Measurements from ENCODE around the gene GRID1. TPM values are rescaled to one million over a fixed set of nuclear protein-coding genes. Genes with fewer than 3 reads are reported as not detected.

The GRID1 gene
- total RNA-seq, 1 experiment from 2014 or later: 0.07 TPM

DNA sequence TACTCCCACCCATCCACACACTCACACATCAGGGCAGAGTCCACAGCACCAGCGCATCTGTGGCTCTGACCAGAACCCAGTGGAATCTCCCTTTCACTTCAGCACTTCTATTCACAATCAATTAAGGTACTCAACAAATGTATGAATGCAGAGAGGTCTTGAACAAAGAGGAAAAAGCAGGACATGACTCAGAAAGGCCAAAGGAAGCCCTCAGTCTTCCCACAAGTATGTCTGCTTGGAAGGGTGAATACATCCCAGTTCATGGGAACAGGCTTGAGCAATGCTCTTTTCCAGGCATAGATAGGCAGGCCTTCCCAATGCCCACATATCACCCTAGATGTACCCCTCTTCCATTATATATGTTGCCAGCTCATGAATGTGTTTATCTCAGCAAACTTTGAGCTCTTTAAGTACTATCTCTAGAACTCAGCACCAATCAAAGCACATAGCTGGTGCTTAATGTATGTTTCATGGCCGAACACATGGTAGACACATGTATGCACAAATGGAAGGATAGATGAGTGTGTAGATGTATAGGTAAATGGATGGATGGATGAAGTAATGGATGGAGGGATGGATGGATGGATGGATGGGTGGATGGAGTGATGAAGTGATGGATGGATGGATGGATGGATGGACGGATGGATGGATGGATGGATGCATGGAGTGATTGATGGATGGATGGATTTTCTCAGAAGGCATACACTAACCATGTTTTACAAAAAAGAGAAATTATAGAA, 507.6 kb downstream of the GRID1 start:
- Histone ChIP-seq H4K20me1 (ENCODE audit: insufficient read depth, low read depth, low read length) (no peaks in the 10 kb centered on the region), H3K27ac (ENCODE audit: low read length) (no peak overlapping the region), H3K27me3 (ENCODE audit: low read length) (no peaks in the 10 kb centered on the region), H3K9ac (ENCODE audit: low read length) (no peak overlapping the region), H3K9me3 (ENCODE audit: low read length) (no peaks in the 10 kb centered on the region), H3K4me2 (ENCODE audit: low read depth, low read length, poor library complexity, severe bottlenecking) (no peak overlapping the region), H2AFZ (ENCODE audit: low read length) (no peak overlapping the region), H3K4me1 (ENCODE audit: low read length) (peaks cover 11% of the 10 kb centered on the region), H3K9me2 (replicated peaks; ENCODE audit: insufficient read depth, low read length) (no peaks in the 10 kb centered on the region), H3K36me3 (ENCODE audit: insufficient read depth, low read length) (no peaks in the 10 kb centered on the region), H3K4me3 (ENCODE audit: low read length) (no peak overlapping the region), H3K79me2 (ENCODE audit: low read length) (no peaks in the 10 kb centered on the region)
- no peak for DNase-seq

DNA sequence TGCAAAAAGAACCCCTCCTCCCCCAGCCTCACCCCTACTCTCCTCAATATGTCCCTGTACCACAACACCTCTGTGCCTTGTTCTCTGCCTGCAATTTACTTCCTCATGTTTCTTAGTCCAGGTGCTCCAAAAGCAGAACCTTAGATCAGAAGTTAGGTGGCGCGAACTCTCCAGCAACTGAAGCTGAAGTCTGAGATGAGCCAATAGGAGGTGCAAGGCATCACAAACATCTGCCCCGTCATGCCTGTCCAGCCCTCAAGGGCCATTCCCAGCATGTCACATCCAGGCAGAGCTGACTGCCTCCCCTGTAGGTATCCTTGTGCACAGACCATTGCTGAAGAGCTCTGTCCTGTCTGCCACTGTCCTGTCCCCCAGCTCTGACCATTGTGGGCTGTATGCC, 508.8 kb downstream of the GRID1 start:
- Histone ChIP-seq H3K27ac (ENCODE audit: low read length) (no peak overlapping the region), H4K20me1 (ENCODE audit: insufficient read depth, low read depth, low read length) (no peaks in the 10 kb centered on the region), H3K4me2 (ENCODE audit: low read depth, low read length, poor library complexity, severe bottlenecking) (no peak overlapping the region), H3K27me3 (ENCODE audit: low read length) (no peaks in the 10 kb centered on the region), H3K4me1 (ENCODE audit: low read length) (peaks cover 11% of the 10 kb centered on the region), H3K9me2 (replicated peaks; ENCODE audit: insufficient read depth, low read length) (no peaks in the 10 kb centered on the region), H3K9ac (ENCODE audit: low read length) (no peak overlapping the region), H2AFZ (ENCODE audit: low read length) (no peak overlapping the region), H3K4me3 (ENCODE audit: low read length) (no peak overlapping the region), H3K9me3 (ENCODE audit: low read length) (no peaks in the 10 kb centered on the region), H3K79me2 (ENCODE audit: low read length) (no peaks in the 10 kb centered on the region), H3K36me3 (ENCODE audit: insufficient read depth, low read length) (no peaks in the 10 kb centered on the region)
- DNase-seq: peak; percentile 46

DNA sequence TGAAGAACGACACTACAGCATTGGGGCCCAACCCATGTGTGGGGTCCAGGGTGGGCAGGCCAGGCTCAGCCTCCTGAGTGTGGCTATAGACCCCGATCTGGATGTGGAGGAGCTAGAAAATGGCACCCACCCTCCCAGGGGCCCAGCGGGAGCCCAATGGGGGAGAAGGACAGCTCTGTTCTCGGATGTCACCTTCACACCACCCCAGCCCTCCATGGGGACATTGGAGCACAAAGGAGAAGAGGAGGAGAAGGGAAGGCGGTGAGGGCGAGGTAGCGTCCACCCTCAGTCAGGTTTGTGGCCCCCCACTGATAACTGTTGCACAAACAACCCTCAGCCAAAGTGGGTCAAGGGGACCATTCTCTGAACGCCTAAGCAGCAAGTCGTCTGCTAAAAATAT, 509.3 kb downstream of the GRID1 start:
- no peak for DNase-seq
- H2AFZ ChIP-seq (ENCODE audit: low read length): no peak overlapping the region
- H3K79me2 ChIP-seq (ENCODE audit: low read length): no peaks in the 10 kb centered on the region
- no peak overlapping the region for H3K27ac ChIP-seq (ENCODE audit: low read length)
- H3K4me2 ChIP-seq (ENCODE audit: low read depth, low read length, poor library complexity, severe bottlenecking): no peak overlapping the region
- no peaks in the 10 kb centered on the region for H3K27me3 ChIP-seq (ENCODE audit: low read length)
- no peaks in the 10 kb centered on the region for H3K36me3 ChIP-seq (ENCODE audit: insufficient read depth, low read length)
- no peak overlapping the region for H3K9ac ChIP-seq (ENCODE audit: low read length)
- H3K4me1 ChIP-seq (ENCODE audit: low read length): peaks cover 11% of the 10 kb centered on the region
- H3K9me2 ChIP-seq (replicated peaks; ENCODE audit: insufficient read depth, low read length): no peaks in the 10 kb centered on the region
- no peak overlapping the region for H3K4me3 ChIP-seq (ENCODE audit: low read length)
- no peaks in the 10 kb centered on the region for H4K20me1 ChIP-seq (ENCODE audit: insufficient read depth, low read depth, low read length)
- no peaks in the 10 kb centered on the region for H3K9me3 ChIP-seq (ENCODE audit: low read length)

DNA sequence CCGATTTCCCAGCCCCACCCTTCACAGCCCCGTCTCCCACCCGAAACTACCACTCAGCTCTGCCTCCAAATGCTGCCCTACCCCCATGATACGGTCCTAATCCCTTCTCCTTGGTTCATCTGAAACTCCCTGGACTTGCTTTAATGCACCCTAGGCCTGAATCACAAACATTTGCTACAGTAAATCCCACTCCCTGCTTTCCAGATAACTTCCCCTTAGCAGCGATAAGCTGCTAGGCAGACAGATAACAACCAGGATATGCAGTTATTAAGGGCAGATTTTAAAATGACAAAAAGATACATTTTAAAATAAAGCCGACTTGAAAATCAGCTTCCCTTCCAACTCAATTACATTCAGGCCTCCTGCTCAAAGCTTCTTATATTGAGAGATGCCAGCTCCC, 514.7 kb downstream of the GRID1 start:
- no peaks in the 10 kb centered on the region for H3K9me2 ChIP-seq (replicated peaks; ENCODE audit: insufficient read depth, low read length)
- no peaks in the 10 kb centered on the region for H4K20me1 ChIP-seq (ENCODE audit: insufficient read depth, low read depth, low read length)
- H3K4me2 ChIP-seq (ENCODE audit: low read depth, low read length, poor library complexity, severe bottlenecking): no peak overlapping the region
- H3K4me3 ChIP-seq (ENCODE audit: low read length): no peak overlapping the region
- no peaks in the 10 kb centered on the region for H3K27me3 ChIP-seq (ENCODE audit: low read length)
- H3K36me3 ChIP-seq (ENCODE audit: insufficient read depth, low read length): no peaks in the 10 kb centered on the region
- no peak overlapping the region for H2AFZ ChIP-seq (ENCODE audit: low read length)
- H3K27ac ChIP-seq (ENCODE audit: low read length): no peak overlapping the region
- H3K9ac ChIP-seq (ENCODE audit: low read length): no peak overlapping the region
- H3K9me3 ChIP-seq (ENCODE audit: low read length): no peaks in the 10 kb centered on the region
- peaks cover 7% of the 10 kb centered on the region for H3K4me1 ChIP-seq (ENCODE audit: low read length)
- no peaks in the 10 kb centered on the region for H3K79me2 ChIP-seq (ENCODE audit: low read length)
- no peak for DNase-seq

DNA sequence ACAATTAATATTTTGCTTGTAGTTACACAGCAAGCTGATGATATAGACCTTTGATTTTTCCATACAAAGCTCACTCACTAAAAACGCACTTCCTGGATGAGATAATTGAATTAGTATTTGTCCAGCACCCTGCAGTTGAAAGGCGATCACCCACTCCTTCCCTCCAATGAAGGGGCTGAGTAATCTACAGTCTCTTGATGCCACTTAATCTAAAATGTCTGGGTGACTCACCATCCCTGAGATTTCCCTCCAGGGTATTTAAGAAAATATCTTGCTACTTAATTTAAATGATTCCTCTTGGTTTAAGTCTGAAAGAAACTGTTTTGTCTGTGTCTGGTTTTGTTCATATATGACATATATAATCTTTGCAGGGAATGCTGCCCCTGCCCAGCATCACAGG, 515.3 kb downstream of the GRID1 start:
- no peaks in the 10 kb centered on the region for H3K27me3 ChIP-seq (ENCODE audit: low read length)
- H3K27ac ChIP-seq (ENCODE audit: low read length): no peak overlapping the region
- H3K4me1 ChIP-seq (ENCODE audit: low read length): peaks cover 7% of the 10 kb centered on the region
- H3K79me2 ChIP-seq (ENCODE audit: low read length): no peaks in the 10 kb centered on the region
- DNase-seq: peak; percentile 48
- no peaks in the 10 kb centered on the region for H3K36me3 ChIP-seq (ENCODE audit: insufficient read depth, low read length)
- H3K4me3 ChIP-seq (ENCODE audit: low read length): no peak overlapping the region
- no peaks in the 10 kb centered on the region for H3K9me3 ChIP-seq (ENCODE audit: low read length)
- no peak overlapping the region for H3K4me2 ChIP-seq (ENCODE audit: low read depth, low read length, poor library complexity, severe bottlenecking)
- no peak overlapping the region for H2AFZ ChIP-seq (ENCODE audit: low read length)
- no peak overlapping the region for H3K9ac ChIP-seq (ENCODE audit: low read length)
- no peaks in the 10 kb centered on the region for H3K9me2 ChIP-seq (replicated peaks; ENCODE audit: insufficient read depth, low read length)
- H4K20me1 ChIP-seq (ENCODE audit: insufficient read depth, low read depth, low read length): no peaks in the 10 kb centered on the region

DNA sequence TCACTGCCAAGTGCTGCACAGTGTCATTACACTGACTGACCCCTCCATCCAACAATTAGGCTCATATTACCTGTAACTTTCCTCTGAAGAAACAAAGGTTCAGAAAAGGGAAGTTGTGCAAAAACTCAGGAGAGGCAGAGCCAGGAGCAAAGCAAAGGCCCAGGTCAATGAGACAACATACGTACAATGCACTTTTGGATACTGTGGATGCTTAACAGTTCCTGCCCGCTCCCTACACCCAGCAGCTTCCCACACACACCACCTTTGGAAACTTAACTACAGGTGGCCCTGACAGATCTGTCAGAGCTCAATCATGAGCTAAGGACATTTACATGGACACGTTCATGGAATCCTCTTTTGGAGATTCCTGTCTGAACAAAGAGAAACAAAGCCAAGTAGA, 515.9 kb downstream of the GRID1 start:
- Histone ChIP-seq H2AFZ (ENCODE audit: low read length) (no peak overlapping the region), H3K27ac (ENCODE audit: low read length) (no peak overlapping the region), H3K79me2 (ENCODE audit: low read length) (no peaks in the 10 kb centered on the region), H4K20me1 (ENCODE audit: insufficient read depth, low read depth, low read length) (no peaks in the 10 kb centered on the region), H3K4me3 (ENCODE audit: low read length) (no peak overlapping the region), H3K9me3 (ENCODE audit: low read length) (no peaks in the 10 kb centered on the region), H3K36me3 (ENCODE audit: insufficient read depth, low read length) (no peaks in the 10 kb centered on the region), H3K27me3 (ENCODE audit: low read length) (no peaks in the 10 kb centered on the region), H3K9ac (ENCODE audit: low read length) (no peak overlapping the region), H3K4me2 (ENCODE audit: low read depth, low read length, poor library complexity, severe bottlenecking) (no peak overlapping the region), H3K4me1 (ENCODE audit: low read length) (peaks cover 7% of the 10 kb centered on the region), H3K9me2 (replicated peaks; ENCODE audit: insufficient read depth, low read length) (no peaks in the 10 kb centered on the region)
- no peak for DNase-seq

DNA sequence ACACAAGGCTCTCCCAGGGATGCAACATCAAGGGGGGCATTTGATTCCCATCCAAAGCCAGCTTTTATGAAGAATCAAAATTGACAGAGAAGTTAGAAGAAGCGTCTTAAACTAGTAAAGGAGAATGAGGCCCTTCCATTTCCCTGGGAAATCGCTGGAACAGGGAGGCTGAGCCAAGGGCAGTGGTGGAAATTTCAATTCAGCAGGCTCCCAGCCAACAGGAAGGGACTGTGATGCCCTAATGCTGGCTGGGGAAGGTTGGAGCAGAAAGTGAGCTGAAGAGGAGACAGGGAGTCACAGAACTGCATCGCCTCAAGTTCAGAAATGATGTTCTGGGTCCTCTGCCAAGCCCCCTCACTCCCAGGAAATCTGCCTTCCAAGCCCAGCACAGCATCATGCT, 517.3 kb downstream of the GRID1 start:
- Histone ChIP-seq H3K4me3 (ENCODE audit: low read length) (no peak overlapping the region), H4K20me1 (ENCODE audit: insufficient read depth, low read depth, low read length) (no peaks in the 10 kb centered on the region), H3K36me3 (ENCODE audit: insufficient read depth, low read length) (no peaks in the 10 kb centered on the region), H3K27me3 (ENCODE audit: low read length) (no peaks in the 10 kb centered on the region), H3K9me3 (ENCODE audit: low read length) (no peaks in the 10 kb centered on the region), H3K9me2 (replicated peaks; ENCODE audit: insufficient read depth, low read length) (no peaks in the 10 kb centered on the region), H3K79me2 (ENCODE audit: low read length) (no peaks in the 10 kb centered on the region), H2AFZ (ENCODE audit: low read length) (no peak overlapping the region), H3K4me1 (ENCODE audit: low read length) (peaks cover 7% of the 10 kb centered on the region), H3K9ac (ENCODE audit: low read length) (no peak overlapping the region), H3K4me2 (ENCODE audit: low read depth, low read length, poor library complexity, severe bottlenecking) (no peak overlapping the region), H3K27ac (ENCODE audit: low read length) (no peak overlapping the region)
- no peak for DNase-seq

DNA sequence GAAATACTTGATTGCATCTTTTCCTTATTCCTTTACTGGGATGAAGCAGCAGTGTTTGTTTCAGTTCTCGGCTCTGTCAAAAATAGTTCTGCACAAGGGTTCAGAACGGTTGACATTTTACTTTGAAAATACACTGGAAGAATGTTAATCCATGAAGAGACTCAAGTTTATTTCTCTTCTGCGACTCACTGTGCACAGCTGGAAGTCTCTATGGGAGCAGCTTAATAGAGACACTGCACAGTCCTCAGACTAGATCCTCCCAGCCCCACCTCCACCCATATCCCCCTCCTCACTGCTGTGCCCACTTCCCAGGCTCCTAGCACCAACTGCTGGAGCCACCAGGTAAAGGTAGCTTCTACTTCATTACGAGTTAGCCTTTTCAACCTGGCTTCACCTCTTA, 517.8 kb downstream of the GRID1 start:
- H3K27me3 ChIP-seq (ENCODE audit: low read length): no peaks in the 10 kb centered on the region

More for the DNA sequence above, 517.8 kb downstream of the GRID1 start:
- no peaks in the 10 kb centered on the region for H3K9me3 ChIP-seq (ENCODE audit: low read length)
- no peak for DNase-seq
- no peak overlapping the region for H3K9ac ChIP-seq (ENCODE audit: low read length)
- H4K20me1 ChIP-seq (ENCODE audit: insufficient read depth, low read depth, low read length): no peaks in the 10 kb centered on the region
- H3K4me2 ChIP-seq (ENCODE audit: low read depth, low read length, poor library complexity, severe bottlenecking): no peak overlapping the region
- no peaks in the 10 kb centered on the region for H3K36me3 ChIP-seq (ENCODE audit: insufficient read depth, low read length)
- peaks cover 7% of the 10 kb centered on the region for H3K4me1 ChIP-seq (ENCODE audit: low read length)
- H2AFZ ChIP-seq (ENCODE audit: low read length): no peak overlapping the region
- H3K27ac ChIP-seq (ENCODE audit: low read length): no peak overlapping the region
- no peaks in the 10 kb centered on the region for H3K79me2 ChIP-seq (ENCODE audit: low read length)
- H3K4me3 ChIP-seq (ENCODE audit: low read length): no peak overlapping the region
- H3K9me2 ChIP-seq (replicated peaks; ENCODE audit: insufficient read depth, low read length): no peaks in the 10 kb centered on the region

Data from Karpas-422 (cell line).